ENCODE results near the gene RAB26.
"Not testable (repeated sequence)": the region's sequence is repeated elsewhere in the genome, so short reads cannot be mapped to it uniquely, and the experiment has no call there.

Gene RAB26, protein sequence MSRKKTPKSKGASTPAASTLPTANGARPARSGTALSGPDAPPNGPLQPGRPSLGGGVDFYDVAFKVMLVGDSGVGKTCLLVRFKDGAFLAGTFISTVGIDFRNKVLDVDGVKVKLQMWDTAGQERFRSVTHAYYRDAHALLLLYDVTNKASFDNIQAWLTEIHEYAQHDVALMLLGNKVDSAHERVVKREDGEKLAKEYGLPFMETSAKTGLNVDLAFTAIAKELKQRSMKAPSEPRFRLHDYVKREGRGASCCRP

DNA sequence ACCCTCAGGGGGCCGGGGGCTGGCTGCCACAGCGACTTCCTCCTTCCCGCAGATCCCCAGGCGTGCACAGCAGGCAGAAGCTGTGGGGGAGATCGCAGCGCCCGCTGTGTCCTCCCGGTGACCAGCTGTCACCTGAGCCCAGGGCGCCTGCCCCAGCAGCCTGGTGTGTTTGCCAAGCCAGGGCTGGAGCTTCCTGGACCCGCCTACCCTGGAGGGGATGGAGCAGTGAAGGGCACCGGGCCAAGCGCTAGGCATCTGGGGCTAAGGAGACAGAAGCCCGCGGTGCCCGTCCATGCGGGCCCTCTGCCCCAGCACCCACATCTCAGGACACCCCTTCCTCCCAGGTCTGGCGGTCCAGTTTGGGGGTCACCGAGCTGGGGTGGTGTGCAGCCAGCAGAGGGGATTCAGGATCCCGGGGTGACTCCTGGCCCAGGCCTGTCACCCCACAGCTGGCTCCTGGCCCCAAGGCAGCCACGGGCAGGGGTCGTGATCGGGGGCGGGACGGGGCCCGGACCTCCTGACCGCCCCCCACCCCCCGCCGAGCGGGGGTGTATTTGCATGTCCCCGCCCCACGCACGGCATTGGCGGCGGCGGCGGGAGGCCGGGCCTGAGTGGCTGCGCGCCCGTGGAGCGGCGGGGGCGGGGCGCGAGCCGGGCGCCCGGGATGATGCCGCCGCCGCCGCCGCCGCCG lies at the start of gene RAB26:
TSS of gene RAB26 (plus strand) at position 645 of the 691 bp plus-strand sequence. CDS start 159 bp downstream, outside the sequence.
- no peak for DNase-seq

DNA sequence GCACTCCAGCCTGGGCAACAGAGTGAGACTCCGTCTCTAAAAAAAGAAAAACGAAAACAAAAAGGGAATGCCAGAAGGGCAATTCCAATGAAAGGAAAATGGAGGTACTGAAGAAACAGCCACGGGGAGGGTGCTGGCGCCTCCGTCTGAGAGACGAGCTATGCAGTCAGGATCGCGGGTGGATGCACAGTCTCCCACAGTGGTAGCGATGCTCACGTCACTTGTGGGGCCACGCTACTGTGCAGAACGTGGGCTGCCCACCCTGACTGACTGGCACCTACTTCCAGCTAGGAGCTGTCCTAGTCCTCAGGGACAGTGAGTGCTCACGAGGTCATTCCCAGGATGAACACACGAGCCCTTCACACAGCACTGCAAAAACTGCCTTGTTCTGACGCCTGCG lies 46.8 kb upstream of the RAB26 start:
- DNase-seq: not testable (repeated sequence)

DNA sequence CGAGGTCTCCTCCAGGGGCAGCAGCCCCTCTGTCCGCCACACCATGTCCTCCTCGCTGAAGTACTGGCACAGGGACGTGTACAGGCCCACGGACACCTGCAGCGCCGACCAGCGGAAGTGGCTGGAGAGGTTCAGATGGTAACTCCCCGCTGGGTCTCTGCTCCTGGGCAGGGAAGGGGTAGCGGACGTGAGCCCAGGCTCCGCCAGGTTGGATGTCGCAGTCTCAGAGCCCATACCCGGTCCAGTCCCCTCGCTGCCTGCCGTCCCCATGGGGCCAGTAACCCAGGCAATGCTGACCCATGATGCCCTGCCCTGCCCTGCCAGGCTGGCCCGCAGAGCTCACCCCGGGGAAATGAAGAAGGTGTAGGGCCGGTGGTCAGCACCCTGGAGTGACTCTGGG lies 46.0 kb upstream of the RAB26 start:
- no peak for DNase-seq

DNA sequence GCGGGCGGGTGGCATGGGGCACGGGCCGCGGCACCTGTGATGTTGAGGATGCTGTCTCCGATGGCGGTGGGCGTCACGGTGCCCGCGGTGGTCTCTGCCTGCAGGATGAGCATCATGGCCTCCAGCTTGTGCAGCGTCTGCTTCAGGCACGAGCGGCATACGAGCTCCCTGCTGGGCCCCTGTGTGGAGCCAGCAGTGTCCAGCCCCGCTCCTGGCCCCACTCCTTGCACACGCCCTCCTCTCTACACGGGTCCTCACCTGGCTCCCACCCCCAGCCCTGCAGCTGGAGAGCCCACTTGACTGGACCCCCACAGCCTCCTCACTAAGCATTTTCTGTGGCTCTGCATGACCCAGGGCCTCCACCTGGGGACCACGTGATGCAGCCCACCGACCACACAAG lies 44.0 kb upstream of the RAB26 start:
- not testable (repeated sequence) for DNase-seq

DNA sequence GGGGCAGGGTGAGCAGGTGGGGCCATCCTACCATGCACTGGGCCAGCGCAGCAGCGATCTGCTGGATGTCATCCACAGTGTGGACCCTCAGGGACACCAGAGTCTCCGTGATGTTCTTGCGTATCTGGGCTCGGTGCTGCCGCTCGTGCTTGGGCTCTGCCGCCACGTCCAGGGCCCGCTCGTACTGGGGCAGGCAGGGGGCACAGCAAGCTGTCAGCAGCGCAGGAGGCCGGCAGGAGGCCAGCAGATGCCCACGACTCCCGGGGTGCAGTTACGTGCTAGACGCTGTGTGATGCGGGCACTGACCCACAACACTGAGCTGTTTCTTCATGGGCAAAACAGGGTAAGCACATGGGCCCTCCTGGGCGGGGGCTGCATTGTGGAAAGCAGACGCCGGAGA lies 43.1 kb upstream of the RAB26 start:
- DNase-seq: not testable (repeated sequence)

DNA sequence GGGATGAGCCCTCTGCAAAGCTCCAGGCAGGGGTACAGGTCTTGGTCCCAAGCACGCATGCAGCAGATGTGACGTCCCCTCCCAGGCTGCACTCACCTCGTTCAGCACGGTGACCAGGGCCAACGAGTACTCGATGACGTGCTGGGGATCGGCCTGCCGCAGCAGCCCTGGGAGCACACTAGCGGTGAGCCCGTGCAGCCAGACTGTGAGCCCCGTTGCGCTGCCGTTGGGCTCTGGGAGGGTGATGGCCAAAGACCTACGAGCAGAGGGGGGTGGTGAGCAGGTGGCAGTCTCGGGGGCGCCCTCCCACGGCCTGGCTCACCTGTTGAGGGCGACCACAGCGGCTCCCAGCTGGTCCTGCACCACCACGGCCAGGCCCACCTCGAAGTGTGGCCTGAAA lies 42.7 kb upstream of the RAB26 start:
- not testable (repeated sequence) for DNase-seq

DNA sequence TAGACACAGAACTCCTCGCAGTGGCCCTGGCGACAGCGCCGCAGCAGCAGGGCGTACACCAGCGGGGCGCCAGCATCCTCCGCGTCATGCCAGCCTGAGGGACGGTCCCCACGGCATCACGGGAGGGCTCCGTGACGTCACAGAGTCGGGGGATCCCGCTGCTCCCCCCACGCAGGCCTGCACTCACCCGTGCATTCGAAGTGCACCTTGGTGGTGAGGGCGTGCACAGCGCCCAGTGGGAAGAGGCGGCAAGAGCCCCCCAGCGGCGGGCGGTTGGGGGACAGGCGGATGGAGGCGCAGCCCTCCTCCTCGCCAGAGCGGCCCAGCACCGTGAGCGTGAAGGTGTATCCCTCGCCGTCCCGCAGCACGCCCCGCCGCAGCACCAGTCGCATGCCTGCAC lies 42.2 kb upstream of the RAB26 start:
- not testable (repeated sequence) for DNase-seq

DNA sequence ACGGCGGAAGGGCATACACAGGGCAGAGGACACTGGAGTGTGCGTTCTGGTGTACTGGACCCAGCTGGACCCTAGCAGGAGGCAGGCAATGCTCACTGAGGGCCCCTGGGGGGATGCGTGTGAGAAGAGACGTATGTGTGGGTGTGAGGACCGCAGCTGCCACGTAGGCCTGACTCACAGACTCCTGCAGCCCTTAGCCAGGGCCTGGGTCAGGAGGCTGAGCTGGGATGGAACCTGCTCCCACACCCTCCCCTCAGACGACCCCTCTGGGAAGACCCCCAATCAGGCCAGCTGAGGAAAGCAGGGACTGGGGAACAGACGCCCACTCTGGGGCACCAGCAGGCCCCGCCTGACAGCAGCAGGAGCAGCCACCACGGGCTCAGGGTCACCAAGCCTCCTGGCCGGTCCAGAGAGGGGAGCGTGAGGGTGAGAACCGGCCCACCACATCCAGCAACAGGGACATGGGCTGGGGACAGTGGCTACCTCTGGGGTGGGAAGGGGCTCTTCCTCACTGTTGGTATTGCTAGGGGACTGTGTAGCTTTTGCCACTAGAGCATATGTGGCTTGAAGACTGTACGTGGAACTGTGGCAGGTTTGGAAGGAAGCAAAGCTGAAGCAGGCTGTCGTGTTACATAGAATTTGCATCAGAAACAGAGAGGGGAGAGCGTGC lies 41.2 kb upstream of the RAB26 start:
- DNase-seq: not testable (repeated sequence)

DNA sequence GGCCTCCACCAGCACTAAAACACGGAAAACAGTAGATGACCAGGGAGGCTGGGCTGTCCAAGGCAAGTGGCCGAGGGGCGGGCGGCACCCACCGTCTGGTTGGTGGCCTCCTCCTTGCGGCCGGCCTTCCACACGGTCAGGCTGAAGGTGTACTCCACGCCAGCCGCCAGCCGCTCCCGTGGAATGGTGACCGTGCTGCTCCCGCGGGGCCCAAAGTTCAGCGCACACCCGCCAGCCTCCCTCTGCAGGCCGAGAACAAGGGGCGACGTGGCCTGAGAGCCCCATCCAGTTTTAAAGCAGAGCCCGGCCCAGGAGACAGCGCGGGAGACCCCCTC lies 40.7 kb upstream of the RAB26 start:
- DNase-seq: not testable (repeated sequence)

DNA sequence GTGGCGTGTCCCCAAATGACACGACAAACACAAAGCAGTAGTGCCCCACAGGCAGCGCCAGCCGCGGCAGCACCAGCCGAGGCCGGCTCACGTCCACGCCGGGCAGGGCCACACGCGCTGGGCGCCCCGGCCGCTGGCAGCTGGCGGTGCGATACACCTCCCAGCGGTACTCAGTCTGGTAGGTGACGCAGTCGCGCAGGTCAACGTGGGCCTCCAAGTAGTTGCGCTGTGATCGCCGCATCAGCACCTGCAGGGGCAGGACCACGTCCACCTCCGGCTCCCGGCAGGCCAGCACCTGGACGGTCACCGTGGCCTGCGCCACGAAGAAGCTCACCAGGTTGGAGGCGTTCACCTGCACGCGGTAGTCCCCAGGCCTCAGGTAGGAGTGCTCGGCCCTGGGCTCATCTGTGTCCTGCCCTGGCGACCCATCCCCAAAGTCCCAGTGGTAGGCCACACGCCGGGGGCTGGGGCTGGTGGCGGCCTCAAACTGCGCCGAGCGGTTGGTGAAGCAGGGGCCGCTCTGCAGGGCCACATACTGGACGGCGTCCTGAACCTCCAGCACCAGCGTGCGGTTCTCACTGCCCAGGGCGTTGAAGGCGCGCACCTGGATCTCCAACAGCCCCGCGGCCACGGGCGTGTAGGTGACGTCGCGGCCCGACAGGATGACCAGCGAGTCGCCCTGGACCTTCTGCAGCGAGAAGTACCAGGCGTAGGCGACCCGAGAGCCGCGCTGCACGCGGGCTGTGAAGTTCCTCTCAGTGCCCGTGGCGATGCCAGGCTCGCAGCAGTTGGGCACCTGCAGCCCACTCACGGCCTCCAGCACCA lies 39.8 kb upstream of the RAB26 start:
- DNase-seq: not testable (repeated sequence)

DNA sequence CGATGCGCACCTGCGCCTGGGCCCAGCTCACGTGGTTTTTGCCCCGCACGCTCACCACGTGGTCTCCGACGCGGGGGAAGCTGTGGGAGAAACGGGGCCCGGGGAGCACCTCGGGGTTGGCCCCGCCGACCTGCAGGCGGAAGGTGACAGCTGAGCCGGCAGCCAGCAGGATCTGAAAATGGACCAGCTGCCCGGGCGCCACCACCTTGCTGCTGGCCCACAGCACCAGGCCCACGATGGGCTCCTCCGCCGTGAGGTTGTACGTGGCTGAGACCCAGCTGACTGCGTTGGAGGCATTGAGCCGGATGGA lies 39.2 kb upstream of the RAB26 start:
- DNase-seq: not testable (repeated sequence)

DNA sequence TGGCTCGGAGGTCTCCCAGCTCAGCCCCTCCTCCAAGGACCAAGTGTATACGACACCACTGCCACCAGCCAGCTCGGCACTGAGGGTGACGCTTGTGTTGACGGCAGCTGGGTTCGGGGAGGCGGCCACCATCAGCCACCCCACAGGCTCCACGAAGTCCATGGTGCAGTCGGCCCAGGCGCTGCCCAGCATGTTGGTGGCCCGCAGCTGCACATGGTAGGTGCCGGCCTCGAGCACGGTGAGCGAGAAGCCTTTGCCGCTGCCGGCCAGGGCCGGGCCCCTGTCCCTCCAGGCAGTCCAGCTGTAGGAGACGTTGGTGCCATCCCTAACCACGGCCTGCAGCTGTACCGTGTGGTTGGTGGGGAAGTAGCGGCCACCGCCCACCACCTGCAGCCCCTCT lies 38.6 kb upstream of the RAB26 start:
- not testable (repeated sequence) for DNase-seq

DNA sequence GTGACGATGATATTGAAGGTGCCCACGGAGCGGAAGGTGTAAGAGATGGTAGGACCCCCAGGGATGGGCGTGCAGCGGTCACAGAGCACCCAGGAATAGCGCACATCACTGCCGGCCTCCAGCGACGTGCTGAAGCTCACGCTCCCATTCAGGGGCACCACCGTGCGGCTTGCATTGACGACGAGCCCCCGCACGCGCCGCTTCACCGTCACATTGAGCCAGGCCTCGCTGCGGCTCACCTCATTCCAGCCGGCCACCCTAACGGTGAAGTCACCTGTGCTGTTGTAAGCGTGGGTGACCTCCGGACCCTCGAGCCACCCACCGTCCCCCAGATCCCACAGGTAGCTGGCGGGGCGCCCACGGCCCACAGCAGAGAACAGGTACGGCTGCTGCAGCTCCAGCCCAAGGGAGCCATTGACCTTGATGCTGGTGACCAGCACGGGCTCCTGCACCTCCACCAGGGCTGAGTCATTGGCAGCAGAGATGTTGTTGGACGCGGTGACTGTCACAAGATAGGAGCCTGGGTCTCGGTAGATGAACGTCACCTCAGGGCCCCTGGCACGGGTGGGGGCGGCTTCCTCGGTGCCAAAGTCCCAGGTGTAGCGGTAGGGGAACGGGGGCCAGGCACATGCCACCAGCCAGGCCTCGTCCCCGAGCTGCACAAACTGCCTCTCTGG lies 38.0 kb upstream of the RAB26 start:
- not testable (repeated sequence) for DNase-seq

DNA sequence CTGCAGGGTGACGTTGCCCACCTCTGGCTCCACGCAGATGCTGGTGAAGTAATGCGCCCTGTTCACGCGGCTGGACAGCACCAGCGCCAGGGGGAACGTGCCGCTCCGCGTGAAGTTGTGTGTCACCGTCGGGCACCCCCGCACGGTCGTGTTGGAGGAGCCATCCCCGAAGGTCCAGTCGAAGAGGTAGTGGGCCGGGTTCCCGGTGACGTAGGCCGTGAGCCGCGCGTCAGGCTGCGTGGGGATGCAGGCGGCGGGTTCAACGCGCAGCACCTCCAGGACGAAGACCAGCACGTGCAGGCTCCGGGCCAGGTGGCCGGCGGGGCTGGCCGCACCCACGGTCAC lies 37.4 kb upstream of the RAB26 start:
- not testable (repeated sequence) for DNase-seq

DNA sequence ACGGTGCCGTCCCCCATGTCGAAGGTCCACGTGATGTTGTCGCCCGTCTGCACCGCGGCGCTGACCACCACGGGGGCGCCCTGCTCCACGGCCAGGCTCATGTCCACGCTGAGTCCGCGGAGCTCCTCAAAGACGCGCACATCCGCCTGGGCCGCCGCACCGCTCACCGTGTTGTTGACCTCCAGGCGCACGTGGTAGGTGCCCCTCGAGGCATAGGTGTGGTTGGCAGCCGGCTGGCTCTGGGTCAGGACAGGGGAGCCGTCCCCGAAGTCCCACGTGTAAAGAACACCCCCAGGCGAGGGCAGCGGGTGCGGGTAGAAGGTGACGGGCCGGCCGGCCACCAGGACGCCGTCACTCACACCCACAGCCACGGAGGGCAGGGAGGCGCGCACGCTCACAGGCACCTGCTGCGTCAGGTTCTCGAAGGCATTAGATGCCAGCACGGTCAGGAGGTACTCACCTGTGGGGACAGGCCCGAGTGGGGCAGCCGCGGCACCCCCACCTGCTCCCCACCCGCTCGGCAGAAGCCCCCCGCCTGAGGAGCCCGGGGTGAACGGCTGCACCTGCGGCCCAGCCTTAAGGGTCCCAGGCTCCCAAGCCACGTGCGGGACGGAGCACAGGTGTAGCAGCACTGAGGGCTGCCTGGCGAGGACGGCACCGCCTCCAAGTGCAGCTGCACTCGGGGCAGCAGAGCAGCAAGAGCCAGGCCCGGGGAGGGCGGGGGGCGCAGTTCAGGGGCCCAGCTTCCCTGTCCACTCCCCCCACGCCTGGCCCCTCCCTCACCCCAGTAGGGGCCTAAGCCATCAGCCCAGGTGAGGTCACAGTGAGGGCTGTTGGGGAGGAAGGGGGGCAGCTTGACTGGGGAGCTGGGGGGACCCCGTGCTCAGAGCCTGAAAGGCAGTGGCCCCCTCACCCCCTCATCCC lies 36.8 kb upstream of the RAB26 start:
- DNase-seq: not testable (repeated sequence)

DNA sequence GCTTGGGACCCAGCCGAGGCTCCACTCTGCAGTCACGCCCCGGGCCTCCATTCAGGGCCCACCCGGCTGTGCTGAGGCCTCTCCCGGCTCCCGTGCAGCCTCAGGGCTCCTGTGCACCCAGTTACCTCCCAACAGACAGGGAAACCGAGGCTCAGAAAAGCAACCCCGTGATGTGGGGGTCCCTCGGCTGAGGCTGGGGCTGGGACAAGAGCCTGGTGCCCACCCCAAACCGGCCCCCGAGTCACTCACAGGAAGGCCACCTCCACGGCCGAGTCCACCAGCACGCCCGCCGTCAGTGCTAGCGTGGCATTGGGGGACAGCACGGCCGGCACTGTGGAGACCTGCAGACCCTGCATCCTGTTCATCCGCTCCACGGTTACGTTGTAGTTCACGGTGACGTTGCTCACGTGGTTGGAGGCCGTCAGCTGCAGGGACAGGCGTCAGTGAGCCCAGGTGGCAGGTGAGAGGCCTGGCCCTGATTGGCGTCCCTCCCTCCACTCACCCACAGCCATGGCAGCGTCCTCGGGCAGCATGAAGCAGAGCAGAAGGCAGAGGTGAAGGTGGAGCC lies 35.8 kb upstream of the RAB26 start:
- DNase-seq: not testable (repeated sequence)

DNA sequence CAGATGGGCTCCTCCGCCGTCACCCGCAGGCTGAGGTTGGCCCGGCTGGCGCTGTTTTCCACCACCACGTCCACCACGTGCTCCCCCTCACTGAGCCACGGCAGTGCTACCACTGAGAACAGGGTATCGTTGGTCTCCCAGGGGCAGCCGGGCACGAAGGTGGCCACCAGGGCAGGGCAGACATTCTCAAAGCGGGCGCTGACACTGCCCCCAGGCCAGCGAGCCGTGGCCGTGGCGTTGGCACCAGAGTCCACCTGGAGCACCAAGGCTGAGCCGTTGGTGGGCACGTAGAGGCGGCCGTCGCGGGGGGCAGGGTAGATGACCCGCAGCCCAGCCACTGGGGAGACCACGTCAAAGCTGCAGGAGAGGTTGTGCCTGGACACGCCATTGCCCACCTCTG lies 34.2 kb upstream of the RAB26 start:
- not testable (repeated sequence) for DNase-seq

DNA sequence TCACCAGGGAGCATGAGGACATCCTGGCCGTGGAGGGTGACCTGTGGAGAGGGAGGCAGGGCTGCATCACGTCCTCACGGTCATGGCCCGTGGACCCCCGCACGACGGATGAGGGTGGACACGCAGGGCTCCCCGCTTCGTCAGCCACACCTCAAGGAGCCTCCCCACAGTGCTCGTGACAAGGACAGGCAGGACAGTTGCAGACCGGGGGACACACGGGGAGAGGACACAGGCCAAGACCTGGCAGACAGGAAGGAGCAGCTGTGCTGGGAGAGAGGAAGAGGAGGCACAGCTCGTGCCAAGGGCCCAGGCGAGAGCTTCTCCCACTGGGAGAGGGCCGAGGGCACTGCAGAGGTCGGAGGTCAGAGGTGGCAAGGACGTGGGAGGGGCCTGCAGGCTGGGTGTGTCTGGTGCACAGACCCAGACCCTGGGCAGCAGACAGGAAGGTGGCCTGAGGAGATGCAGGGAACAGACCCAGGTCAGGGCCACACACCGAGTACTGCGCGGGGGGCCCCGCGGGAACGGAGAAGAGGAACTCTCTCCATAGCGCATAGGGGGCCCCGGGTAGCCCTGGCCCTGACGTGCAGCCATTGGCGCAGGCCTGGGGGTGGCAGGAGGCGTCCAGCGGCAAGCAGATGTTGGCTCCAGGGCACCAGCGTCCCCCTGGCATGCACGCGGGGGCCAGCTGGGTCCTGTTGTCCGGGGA lies 33.4 kb upstream of the RAB26 start:
- DNase-seq: not testable (repeated sequence)

DNA sequence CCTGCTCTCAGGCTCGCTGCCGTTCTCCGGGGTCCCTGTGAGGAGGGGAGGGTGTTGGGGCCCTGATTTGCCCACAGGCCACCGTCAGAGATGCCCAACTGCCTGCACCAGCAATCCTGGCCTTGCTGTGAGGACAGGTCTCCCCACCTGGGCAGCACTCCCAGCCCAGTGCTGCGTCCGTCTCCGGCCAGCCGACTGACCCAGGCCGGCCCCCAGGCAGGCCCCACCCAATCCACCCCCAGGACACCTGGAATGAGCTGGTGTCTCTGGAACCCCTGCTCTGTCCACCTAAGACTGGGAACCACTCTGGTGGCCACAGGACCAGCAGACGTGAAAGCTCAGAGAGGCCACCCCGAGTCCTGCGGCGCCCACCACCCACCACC lies 32.8 kb upstream of the RAB26 start:
- no peak for DNase-seq

DNA sequence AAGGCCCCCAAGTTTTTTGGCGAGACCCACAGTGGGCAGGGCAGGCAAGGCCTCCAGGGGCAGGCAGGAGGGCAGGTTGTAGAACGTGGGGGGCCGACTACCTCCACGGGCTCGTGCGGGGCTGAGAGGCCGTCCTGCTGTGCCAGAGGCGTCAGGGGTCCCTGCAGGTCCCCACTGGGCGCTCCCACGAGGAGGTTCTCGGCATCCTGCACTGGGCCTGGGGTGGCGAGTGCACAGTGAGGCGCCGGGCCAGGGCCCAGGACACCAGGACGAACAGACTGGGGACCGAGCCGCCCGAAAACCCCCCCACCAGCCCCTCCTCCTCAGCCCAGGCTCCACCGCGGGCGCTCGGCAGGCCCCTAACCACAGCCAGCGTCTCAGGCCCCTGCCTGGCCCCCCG lies 32.0 kb upstream of the RAB26 start:
- DNase-seq: not testable (repeated sequence)

DNA sequence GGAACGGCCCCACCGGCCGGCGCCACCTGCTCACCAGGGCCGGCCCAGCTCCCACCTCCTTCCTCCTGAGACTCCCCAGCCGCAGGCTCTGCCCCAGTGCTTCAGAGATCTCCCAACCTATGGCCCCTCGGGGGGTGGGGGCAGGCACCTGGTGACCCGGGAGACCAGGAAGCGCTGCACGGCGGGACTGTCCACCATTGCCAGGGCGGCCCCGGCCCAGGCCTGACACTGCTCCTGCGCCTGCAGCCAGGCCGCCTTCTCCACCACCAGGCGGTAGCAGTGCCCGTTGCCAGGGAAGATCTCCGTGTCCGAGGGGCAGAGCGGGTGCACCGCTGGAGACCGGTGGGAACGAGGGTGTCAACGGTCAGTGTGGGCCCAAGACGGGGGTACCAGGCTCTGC lies 31.1 kb upstream of the RAB26 start:
- DNase-seq: not testable (repeated sequence)

All from SIG-M5 (cell line).